Mucosa of descending colon (tissue), 3 donors: ENCODE measurements around the gene SMARCA2. TPM values are rescaled to one million over a fixed set of nuclear protein-coding genes. Genes with fewer than 3 reads are reported as not detected.

Experiments
- ATAC-seq: fragments of 200-7000 bp; cut with Tn5 transposase; one replicate; pipeline ENCODE4 v1.9.1; 2020; ENCODE audit warnings: mild to moderate bottlenecking, moderate library complexity
- DNase-seq, 3 donors: peaks; one replicate each; pipeline ENCODE4 v3.0.0-alpha.2; 2020
- H3K36me3 ChIP-seq: fragments of 200-600 bp; one replicate; pipeline ENCODE4 v1.8.0; 2021; ENCODE audit warnings: low read depth, mild to moderate bottlenecking
- H3K4me1 ChIP-seq: fragments of 200-600 bp; one replicate; pipeline ENCODE4 v1.8.0; 2021; ENCODE audit warnings: low read depth, mild to moderate bottlenecking
- H3K4me3 ChIP-seq: fragments of 200-600 bp; one replicate; pipeline ENCODE4 v1.8.0; 2021; ENCODE audit warnings: mild to moderate bottlenecking
- H3K9me3 ChIP-seq: fragments of 200-600 bp; one replicate; pipeline ENCODE4 v1.8.0; 2021; ENCODE audit warnings: mild to moderate bottlenecking
- intact Hi-C, 2 donors: fragments of 100-400 bp; cut with DNase I in 1 of 2; cut with micrococcal nuclease in 1 of 2; formaldehyde crosslinking; loops; one replicate each; pipeline versions ENCODE4 v1.11.0 to v1.11.1; 2022; cut with DNase I, micrococcal nuclease
- total RNA-seq, 3 donors: library from RNA; stranded (reverse); fragmentation: NEBNext Ultra II Directional in 2 of 3; extraction: Animal tissue kit (Norgen Biotek cat#: 25700) in 2 of 3; gene quantifications; one replicate each; pipeline versions ENCODE4 v1.2.1 to v1.2.4, GENCODE V29; 2021 to 2023
- TF ChIP-seq, protein P1 (sequence below): fragments of 200-600 bp; IDR thresholded peaks from one replicate; pipeline ENCODE4 v1.8.0; 2022; ENCODE audit warnings: antibody characterized with exemption, mild to moderate bottlenecking
- donor health status: DM: no; HTN: no; CAD: no; lungs with moderate emphysema.
- donor health status: DM: no; HTN: no; CAD: no.
- donor health status: DM: no; HTN: yes; CAD: no.

The SMARCA2 gene
- total RNA-seq, 3 donors from 2014 or later: 105 to 131 (median 117) TPM

DNA sequence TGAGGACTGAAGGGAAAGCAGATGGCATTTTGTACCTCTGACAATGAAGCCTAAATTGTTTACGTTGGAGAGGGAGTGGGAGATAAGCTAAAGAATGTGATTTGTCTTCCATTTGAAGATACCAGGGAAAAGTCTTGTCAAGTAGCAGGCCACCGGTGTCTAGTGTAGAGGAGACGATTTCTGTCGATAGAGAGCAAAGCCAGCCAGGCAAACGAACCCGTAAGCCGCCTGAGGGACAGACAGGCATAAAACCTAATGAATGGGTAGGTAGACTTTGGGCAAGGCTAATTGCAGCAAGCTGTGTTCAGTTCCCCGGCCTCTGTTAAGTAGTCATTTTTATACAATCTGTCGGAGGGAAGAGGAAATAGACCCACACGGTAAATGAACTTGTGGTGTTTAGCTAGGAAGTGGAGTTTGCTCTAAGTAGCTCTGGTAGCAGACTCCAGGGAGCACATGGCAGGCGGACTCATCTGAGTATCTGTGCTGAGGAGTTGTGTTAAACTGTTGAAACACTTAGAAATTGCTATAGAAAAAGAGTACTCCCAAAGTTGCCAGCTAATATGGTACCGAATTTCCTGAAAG, 28.8 kb downstream of the SMARCA2 start:
- H3K4me1 ChIP-seq: no peaks in the 10 kb centered on the region
- ATAC-seq: peak; percentile 28
- intact Hi-C loops: no loop called here
- H3K4me3 ChIP-seq: no peak overlapping the region
- TF ChIP-seq, protein P1, sequence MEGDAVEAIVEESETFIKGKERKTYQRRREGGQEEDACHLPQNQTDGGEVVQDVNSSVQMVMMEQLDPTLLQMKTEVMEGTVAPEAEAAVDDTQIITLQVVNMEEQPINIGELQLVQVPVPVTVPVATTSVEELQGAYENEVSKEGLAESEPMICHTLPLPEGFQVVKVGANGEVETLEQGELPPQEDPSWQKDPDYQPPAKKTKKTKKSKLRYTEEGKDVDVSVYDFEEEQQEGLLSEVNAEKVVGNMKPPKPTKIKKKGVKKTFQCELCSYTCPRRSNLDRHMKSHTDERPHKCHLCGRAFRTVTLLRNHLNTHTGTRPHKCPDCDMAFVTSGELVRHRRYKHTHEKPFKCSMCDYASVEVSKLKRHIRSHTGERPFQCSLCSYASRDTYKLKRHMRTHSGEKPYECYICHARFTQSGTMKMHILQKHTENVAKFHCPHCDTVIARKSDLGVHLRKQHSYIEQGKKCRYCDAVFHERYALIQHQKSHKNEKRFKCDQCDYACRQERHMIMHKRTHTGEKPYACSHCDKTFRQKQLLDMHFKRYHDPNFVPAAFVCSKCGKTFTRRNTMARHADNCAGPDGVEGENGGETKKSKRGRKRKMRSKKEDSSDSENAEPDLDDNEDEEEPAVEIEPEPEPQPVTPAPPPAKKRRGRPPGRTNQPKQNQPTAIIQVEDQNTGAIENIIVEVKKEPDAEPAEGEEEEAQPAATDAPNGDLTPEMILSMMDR: no peak
- no peaks in the 10 kb centered on the region for H3K36me3 ChIP-seq
- DNase-seq: no peak
- no peaks in the 10 kb centered on the region for H3K9me3 ChIP-seq

DNA sequence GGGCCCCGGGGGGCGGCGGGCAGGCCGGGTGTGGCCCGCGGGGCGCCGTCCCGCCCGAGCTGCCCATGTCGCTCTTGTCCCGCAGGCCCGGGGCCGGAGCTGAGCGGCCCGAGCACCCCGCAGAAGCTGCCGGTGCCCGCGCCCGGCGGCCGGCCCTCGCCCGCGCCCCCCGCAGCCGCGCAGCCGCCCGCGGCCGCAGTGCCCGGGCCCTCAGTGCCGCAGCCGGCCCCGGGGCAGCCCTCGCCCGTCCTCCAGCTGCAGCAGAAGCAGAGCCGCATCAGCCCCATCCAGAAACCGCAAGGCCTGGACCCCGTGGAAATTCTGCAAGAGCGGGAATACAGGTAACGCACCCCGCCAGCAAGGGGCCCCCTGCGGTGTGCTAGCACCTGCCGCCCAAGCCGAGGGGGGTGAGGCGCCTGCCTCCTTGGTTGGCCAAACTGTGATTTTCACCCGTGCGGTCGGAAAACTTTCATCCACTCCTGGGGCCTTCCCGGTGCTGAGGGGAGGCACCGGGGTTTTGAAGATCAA, 32.1 kb downstream of the SMARCA2 start:
- no peak for ATAC-seq
- intact Hi-C loops: no loop called here

DNA sequence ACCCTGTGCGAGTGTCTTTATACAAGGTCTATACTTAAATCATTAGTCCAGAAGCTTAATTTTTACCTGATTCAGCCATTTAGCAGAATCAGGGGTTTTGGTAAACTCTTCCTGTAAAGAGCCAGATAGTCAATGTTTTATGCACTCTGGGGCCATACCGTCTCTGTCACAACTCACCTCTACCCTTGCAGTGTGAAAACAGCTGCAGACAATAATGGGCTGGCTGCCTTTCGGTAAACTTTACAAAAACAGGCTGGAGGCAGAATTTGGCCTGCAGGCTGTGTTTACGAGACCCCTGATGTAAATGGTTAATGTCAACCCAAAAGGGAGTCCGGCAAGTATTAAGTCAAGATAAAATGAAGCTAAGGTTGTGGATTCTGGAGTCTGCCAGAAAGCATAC, 32.8 kb downstream of the SMARCA2 start:
- H3K4me1 ChIP-seq: no peaks in the 10 kb centered on the region
- intact Hi-C loops: no loop called here
- TF ChIP-seq, protein P1: no peak
- no peak overlapping the region for H3K4me3 ChIP-seq
- H3K9me3 ChIP-seq: no peaks in the 10 kb centered on the region
- DNase-seq (no peak), ATAC-seq (no peak)
- no peaks in the 10 kb centered on the region for H3K36me3 ChIP-seq

More for the DNA sequence above, 32.1 kb downstream of the SMARCA2 start:
- DNase-seq: peak in 1 of 3 donors; percentile 43
- Histone ChIP-seq H3K36me3 (no peaks in the 10 kb centered on the region), H3K9me3 (no peaks in the 10 kb centered on the region), H3K4me1 (no peaks in the 10 kb centered on the region), H3K4me3 (no peak overlapping the region)
- TF ChIP-seq, protein P1: no peak

DNA sequence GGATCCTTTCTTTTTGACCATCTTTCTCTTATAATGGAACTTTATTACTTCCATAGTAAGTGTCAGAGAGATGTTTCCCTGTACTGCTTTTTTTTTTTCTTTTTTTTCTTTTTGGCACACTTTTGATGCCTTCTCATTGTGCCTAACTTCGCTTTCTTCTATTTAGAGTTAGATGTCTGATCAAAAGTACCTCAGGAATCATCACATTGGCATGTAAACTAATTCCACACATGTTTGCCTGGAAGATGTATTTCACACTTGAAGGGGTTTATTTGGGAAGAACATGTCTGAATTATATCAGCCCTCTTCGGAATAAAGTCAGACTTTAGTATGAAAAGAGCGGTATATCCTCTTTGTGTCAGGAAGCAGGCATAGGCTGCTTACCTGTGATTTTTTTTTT, 35.1 kb downstream of the SMARCA2 start:
- H3K4me3 ChIP-seq: no peak overlapping the region
- ATAC-seq (no peak), DNase-seq (no peak)
- no peaks in the 10 kb centered on the region for H3K4me1 ChIP-seq
- H3K36me3 ChIP-seq: no peaks in the 10 kb centered on the region
- intact Hi-C loops: no loop called here
- no peaks in the 10 kb centered on the region for H3K9me3 ChIP-seq
- TF ChIP-seq, protein P1: no peak

DNA sequence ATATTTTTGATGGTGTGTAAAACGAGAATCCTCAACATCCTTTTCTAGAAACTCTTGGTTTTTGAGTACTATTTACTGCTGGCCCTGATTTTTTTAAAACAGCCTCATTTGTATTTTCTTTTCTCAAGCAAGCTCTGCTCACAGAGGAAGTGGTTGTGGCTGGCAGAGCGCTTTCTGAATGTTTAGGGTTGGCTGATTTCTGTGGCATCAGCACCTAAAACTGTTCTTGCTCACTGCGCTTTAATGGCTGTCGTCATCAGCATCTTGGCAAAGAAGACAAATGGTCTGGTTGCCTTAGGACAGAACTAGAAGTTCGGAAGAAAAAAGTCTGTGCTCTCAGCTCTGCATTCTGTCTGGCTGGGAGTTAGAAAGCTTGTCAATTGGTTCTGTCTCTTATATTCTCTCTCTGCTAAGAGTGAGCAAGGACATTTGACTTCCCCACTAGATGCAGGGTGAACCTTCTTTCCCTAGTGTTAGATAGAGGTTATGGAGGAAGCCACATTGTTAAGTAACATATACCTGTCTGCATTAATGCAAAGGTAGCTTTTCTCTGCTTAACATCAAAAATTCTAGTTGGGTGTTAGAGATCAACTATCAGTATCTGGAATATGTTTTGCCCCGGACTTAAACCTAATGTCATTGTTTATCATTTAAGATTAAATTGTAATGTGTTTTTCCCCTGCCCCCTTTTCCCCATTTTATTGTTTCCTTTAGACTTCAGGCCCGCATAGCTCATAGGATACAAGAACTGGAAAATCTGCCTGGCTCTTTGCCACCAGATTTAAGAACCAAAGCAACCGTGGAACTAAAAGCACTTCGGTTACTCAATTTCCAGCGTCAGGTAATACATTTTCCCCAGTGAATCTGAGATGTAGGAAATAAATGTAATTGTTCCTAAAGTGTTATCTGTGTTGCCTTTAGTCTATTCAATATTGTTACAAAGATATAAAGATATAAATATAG, 39.0 kb downstream of the SMARCA2 start:
- TF ChIP-seq, protein P1: no peak
- Histone ChIP-seq H3K9me3 (no peaks in the 10 kb centered on the region), H3K4me1 (no peaks in the 10 kb centered on the region), H3K4me3 (no peak overlapping the region), H3K36me3 (no peaks in the 10 kb centered on the region)
- intact Hi-C loops: no loop called here
- DNase-seq (peak in 1 of 3 donors; percentile 47), ATAC-seq (peak; percentile 87)
